Measurements from ENCODE around the gene ITPK1. TPM values are rescaled to one million over a fixed set of nuclear protein-coding genes. Genes with fewer than 3 reads are reported as not detected.

The ITPK1 gene
- total RNA-seq, 1 experiment from 2014 or later, result 25.9 TPM

DNA sequence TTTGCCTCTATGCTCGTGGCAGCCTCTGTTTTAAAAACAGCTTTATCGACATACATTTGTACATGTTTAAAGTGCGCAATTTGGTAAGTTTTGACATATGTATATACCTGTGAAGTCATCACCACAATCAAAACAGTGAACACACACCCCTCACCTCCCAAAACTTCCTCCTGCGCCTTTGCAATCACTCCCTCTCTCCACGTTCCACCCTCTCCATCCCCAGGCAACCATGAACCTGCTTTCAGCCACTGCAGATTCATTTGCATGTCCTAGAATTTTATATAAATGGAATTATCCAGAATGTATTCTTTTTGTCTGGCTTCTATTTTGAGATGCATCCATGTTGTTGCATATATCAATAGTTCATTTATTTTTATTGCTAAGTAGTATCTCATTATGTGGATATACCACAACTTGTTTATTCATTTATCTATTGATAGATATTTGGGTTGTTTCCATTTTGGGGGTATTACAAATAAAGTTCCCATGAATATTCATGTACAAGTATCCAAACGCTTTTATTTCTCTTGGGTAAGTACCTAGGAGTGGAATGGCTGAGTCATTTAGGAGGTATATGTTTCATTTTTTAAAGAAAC lies 208.3 kb downstream of the ITPK1 start:
- BruUV-seq (replicated peaks), result no TSS peak
- TF ChIP-seq, protein P1, sequence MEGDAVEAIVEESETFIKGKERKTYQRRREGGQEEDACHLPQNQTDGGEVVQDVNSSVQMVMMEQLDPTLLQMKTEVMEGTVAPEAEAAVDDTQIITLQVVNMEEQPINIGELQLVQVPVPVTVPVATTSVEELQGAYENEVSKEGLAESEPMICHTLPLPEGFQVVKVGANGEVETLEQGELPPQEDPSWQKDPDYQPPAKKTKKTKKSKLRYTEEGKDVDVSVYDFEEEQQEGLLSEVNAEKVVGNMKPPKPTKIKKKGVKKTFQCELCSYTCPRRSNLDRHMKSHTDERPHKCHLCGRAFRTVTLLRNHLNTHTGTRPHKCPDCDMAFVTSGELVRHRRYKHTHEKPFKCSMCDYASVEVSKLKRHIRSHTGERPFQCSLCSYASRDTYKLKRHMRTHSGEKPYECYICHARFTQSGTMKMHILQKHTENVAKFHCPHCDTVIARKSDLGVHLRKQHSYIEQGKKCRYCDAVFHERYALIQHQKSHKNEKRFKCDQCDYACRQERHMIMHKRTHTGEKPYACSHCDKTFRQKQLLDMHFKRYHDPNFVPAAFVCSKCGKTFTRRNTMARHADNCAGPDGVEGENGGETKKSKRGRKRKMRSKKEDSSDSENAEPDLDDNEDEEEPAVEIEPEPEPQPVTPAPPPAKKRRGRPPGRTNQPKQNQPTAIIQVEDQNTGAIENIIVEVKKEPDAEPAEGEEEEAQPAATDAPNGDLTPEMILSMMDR (IDR thresholded peaks at IDR 0.05), result no peak
- TF ChIP-seq SIN3A (IDR thresholded peaks at IDR 0.05; ENCODE audit: borderline replicate concordance, insufficient read depth, low read depth, low read length) (no peak), POLR2AphosphoS5 (IDR thresholded peaks at IDR 0.05; ENCODE audit: low read depth, low read length) (no peak), TCF7L2 (IDR thresholded peaks at IDR 0.05; ENCODE audit: low read depth, low read length) (no peak)
- TF ChIP-seq, protein P2, sequence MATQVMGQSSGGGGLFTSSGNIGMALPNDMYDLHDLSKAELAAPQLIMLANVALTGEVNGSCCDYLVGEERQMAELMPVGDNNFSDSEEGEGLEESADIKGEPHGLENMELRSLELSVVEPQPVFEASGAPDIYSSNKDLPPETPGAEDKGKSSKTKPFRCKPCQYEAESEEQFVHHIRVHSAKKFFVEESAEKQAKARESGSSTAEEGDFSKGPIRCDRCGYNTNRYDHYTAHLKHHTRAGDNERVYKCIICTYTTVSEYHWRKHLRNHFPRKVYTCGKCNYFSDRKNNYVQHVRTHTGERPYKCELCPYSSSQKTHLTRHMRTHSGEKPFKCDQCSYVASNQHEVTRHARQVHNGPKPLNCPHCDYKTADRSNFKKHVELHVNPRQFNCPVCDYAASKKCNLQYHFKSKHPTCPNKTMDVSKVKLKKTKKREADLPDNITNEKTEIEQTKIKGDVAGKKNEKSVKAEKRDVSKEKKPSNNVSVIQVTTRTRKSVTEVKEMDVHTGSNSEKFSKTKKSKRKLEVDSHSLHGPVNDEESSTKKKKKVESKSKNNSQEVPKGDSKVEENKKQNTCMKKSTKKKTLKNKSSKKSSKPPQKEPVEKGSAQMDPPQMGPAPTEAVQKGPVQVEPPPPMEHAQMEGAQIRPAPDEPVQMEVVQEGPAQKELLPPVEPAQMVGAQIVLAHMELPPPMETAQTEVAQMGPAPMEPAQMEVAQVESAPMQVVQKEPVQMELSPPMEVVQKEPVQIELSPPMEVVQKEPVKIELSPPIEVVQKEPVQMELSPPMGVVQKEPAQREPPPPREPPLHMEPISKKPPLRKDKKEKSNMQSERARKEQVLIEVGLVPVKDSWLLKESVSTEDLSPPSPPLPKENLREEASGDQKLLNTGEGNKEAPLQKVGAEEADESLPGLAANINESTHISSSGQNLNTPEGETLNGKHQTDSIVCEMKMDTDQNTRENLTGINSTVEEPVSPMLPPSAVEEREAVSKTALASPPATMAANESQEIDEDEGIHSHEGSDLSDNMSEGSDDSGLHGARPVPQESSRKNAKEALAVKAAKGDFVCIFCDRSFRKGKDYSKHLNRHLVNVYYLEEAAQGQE (IDR thresholded peaks at IDR 0.05; ENCODE audit: insufficient read depth in 1 of 2, low read depth in 2 of 2, low read length in 1 of 2), result no peak
- DNase-seq (ENCODE audit: low read depth, low spot score), result no peak
- H3K36me3 ChIP-seq (ENCODE audit: control insufficient read depth, insufficient read depth, low read length), result no peaks in the 10 kb centered on the region
- ChIA-PET CTCF (no interaction called here), POLR2A (no interaction called here)
- intact Hi-C loops (cut with micrococcal nuclease; ENCODE audit: unreplicated experiment) (no loop called here), in situ Hi-C loops (cut with HindIII; ENCODE audit: low pct_unique_long_range_greater_than_20kb, low sequenced_read_pairs) (no loop called here)
- H3K27ac ChIP-seq (ENCODE audit: low read length), result no peak overlapping the region
- H3K4me3 ChIP-seq (ENCODE audit: low read depth in 2 of 2, low read length in 2 of 2), result no peak overlapping the region
- no peaks in the 10 kb centered on the region for H3K27me3 ChIP-seq (ENCODE audit: control insufficient read depth, insufficient read depth, low read length)
- no peak for ATAC-seq
- H3K4me1 ChIP-seq (ENCODE audit: control insufficient read depth, insufficient read depth, low read length), result no peaks in the 10 kb centered on the region
- no peaks in the 10 kb centered on the region for H3K9me3 ChIP-seq (ENCODE audit: control insufficient read depth, insufficient read depth, low read depth, low read length)

DNA sequence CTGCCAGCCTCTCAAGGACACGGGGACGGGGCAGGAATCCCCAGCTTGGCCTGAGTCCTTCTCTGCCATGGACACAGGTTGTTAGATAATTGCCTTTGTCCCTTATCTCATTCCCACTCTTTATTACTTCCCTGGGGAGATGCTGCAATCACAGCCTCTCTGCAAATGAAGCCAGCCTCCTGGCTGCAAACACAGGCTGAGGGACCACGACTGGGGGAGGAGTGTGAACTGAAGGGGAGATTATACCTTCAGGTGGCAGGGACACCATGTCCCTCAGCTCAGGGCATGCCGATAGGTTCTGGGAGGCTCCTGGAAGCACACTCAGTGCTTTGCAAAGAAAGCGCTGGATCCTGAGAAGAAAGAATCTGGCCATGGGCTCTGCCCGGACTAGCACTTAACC lies 208.9 kb downstream of the ITPK1 start:
- CTCF ChIA-PET, result no interaction called here
- ATAC-seq (no peak), DNase-seq (ENCODE audit: low read depth, low spot score) (no peak)
- POLR2A ChIA-PET, result no interaction called here
- H3K27me3 ChIP-seq (ENCODE audit: control insufficient read depth, insufficient read depth, low read length), result no peaks in the 10 kb centered on the region
- H3K36me3 ChIP-seq (ENCODE audit: control insufficient read depth, insufficient read depth, low read length), result no peaks in the 10 kb centered on the region
- TF ChIP-seq POLR2AphosphoS5 (IDR thresholded peaks at IDR 0.05; ENCODE audit: low read depth, low read length) (no peak), SIN3A (IDR thresholded peaks at IDR 0.05; ENCODE audit: borderline replicate concordance, insufficient read depth, low read depth, low read length) (no peak), TCF7L2 (IDR thresholded peaks at IDR 0.05; ENCODE audit: low read depth, low read length) (no peak)
- TF ChIP-seq, protein P1 (IDR thresholded peaks at IDR 0.05), result no peak
- TF ChIP-seq, protein P2 (IDR thresholded peaks at IDR 0.05; ENCODE audit: insufficient read depth in 1 of 2, low read depth in 2 of 2, low read length in 1 of 2), result no peak
- H3K27ac ChIP-seq (ENCODE audit: low read length), result no peak overlapping the region
- BruUV-seq (replicated peaks), result no TSS peak
- intact Hi-C loops (cut with micrococcal nuclease; ENCODE audit: unreplicated experiment) (no loop called here), in situ Hi-C loops (cut with HindIII; ENCODE audit: low pct_unique_long_range_greater_than_20kb, low sequenced_read_pairs) (no loop called here)
- no peaks in the 10 kb centered on the region for H3K4me1 ChIP-seq (ENCODE audit: control insufficient read depth, insufficient read depth, low read length)
- no peak overlapping the region for H3K4me3 ChIP-seq (ENCODE audit: low read depth in 2 of 2, low read length in 2 of 2)
- H3K9me3 ChIP-seq (ENCODE audit: control insufficient read depth, insufficient read depth, low read depth, low read length), result no peaks in the 10 kb centered on the region

All from Panc1 (cell line).